BJ (cell line): ENCODE results near the gene COL18A1. TPM values are rescaled to one million over a fixed set of nuclear protein-coding genes. Genes with fewer than 3 reads are reported as not detected.
"Not testable (repeated sequence)": the region's sequence is repeated elsewhere in the genome, so short reads cannot be mapped to it uniquely, and the experiment has no call there.

Experiments used
- CTCF ChIA-PET: fragments of 350-600 bp; formaldehyde crosslinking; extraction: SDS; loops from one replicate; lab custom pipeline; 2021; ENCODE audit warnings: antibody characterized with exemption, inconsistent platforms; lab: Yijun Ruan, JAX
- POLR2A ChIA-PET: fragments of 300-600 bp; sonication (Branson Sonifier 250); formaldehyde crosslinking; extraction: SDS; loops from one replicate; lab custom pipeline; 2021; ENCODE audit warnings: antibody characterized with exemption; lab: Charles Lee
- DNase-seq: peaks from one replicate; pipeline ENCODE4 v3.0.0-alpha.2; 2011; ENCODE audit warnings: low read depth
- H3K27me3 ChIP-seq: 2 replicates; pipeline ENCODE4 v1.6.0; 2011; ENCODE audit warnings: low read length; ENCODE audit not compliant: control insufficient read depth, insufficient read depth
- H3K36me3 ChIP-seq: 2 replicates; pipeline ENCODE4 v1.5.1; 2011; ENCODE audit warnings: low read length; ENCODE audit not compliant: control insufficient read depth, insufficient read depth
- H3K4me3 ChIP-seq: 2 replicates; pipeline ENCODE4 v1.5.1; 2011; ENCODE audit warnings: low read depth, mild to moderate bottlenecking, control low read depth, low read length
- CTCF ChIP-seq: IDR thresholded peaks from 2 replicates; pipeline ENCODE4 v1.5.1; 2011; ENCODE audit warnings: low read depth, mild to moderate bottlenecking, control low read depth, inconsistent platforms, low read length, moderate library complexity; ENCODE audit not compliant: insufficient read depth
- polyA plus RNA-seq: library from polyadenylated mRNA; depleted of rRNA; stranded (reverse); fragments of >200 nt; gene quantifications from 2 replicates; pipeline ENCODE4 v1.2.3, GENCODE V29; 2011

The COL18A1 gene
- polyA plus RNA-seq, 1 experiment = 99.7 TPM

GRCh38 chr21:45499201-45499750, 94.3 kb downstream of the COL18A1 start:
- POLR2A ChIA-PET = no interaction called here
- CTCF ChIA-PET = no interaction called here
- Histone ChIP-seq H3K27me3 (no peaks in the 10 kb centered on the region), H3K36me3 (peaks cover 24% of the 10 kb centered on the region), H3K4me3 (no peak overlapping the region)
- no peak for TF ChIP-seq CTCF
- no peak for DNase-seq

DNA sequence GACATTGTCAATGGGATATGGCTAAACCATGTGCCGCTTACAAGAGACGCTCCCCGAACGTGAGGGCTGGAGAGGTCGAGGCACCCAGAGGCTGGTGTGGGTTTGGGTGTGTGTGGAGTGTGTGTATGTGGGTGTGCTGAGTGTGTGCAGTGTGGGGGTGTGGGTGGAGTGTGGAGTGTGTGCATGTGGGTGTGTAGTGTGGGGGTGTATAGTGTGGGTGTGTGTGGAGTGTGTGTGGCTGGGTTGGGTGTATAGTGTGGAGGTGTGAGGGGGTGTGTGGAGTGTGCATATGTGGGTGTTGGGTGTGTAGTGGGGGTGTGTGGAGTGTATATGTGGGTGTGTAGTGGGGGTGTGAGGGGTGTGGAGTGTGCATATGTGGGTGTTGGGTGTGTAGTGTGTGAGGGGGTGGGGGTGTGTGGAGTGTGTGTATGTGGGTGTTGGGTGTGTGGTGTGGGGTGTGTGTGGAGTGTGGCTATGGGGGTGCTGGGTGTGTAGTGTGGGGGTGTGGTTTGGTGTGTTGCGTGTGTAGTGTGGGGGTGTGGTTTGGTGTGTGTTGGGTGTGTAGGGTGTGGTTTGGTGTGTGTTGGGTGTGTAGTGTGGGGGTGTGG, 95.1 kb downstream of the COL18A1 start:
- DNase-seq = no peak
- TF ChIP-seq CTCF = no peak
- no peak overlapping the region for H3K4me3 ChIP-seq
- H3K36me3 ChIP-seq = peaks cover 20% of the 10 kb centered on the region
- no peaks in the 10 kb centered on the region for H3K27me3 ChIP-seq
- POLR2A ChIA-PET = no interaction called here
- CTCF ChIA-PET = no interaction called here

GRCh38 chr21:45501081-45502005, 96.4 kb downstream of the COL18A1 start:
- peaks cover 15% of the 10 kb centered on the region for H3K36me3 ChIP-seq
- H3K4me3 ChIP-seq, POLR2A ChIA-PET, DNase-seq, H3K27me3 ChIP-seq, CTCF ChIA-PET: not testable (repeated sequence)

DNA sequence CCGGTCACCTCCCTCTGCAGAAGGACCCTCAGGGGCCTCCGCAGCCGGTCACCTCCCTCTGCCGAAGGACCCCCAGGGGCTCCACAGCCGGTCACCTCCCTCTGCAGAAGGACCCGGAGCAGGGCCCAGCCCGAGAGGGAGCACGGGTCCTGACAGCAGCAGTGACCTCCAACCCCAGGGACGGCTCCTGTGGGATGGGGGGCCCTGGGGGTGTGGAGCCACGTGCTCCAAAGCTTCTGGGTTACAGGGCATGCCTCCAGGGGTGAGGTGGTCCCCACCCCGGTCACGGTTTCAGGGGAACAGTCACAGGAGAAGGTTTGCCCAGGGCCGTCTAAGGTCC, 97.0 kb downstream of the COL18A1 start:
- no peak for TF ChIP-seq CTCF
- Histone ChIP-seq H3K4me3 (no peak overlapping the region), H3K27me3 (no peaks in the 10 kb centered on the region), H3K36me3 (peaks cover 11% of the 10 kb centered on the region)
- DNase-seq = no peak
- ChIA-PET POLR2A (no interaction called here), CTCF (no interaction called here)

- Histone ChIP-seq H3K4me3 (no peak overlapping the region), H3K27me3 (no peaks in the 10 kb centered on the region), H3K36me3 (peaks cover 8% of the 10 kb centered on the region)
- no peak for DNase-seq
- TF ChIP-seq CTCF = no peak
- ChIA-PET POLR2A (no interaction called here), CTCF (no interaction called here)
Measured at GRCh38 chr21:45502600-45502999, 97.6 kb downstream of the COL18A1 start.

DNA sequence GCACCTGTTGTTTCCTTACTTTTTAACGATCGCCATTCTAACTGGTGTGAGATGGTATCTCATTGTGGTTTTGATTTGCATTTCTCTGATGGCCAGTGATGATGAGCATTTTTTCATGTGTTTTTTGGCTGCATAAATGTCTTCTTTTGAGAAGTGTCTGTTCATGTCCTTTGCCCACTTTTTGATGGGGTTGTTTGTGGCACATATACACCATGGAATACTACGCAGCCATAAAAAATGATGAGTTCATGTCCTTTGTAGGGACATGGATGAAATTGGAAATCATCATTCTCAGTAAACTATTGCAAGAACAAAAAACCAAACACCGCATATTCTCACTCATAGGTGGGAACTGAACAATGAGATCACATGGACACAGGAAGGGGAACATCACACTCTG, 98.3 kb downstream of the COL18A1 start:
- CTCF ChIA-PET, H3K4me3 ChIP-seq, POLR2A ChIA-PET, H3K36me3 ChIP-seq, H3K27me3 ChIP-seq, DNase-seq: not testable (repeated sequence)
